Suprapubic skin (tissue), 4 donors: ENCODE measurements around the gene IL18R1.

Source experiments
- EP300 ChIP-seq: sonication (generic); formaldehyde crosslinking; IDR thresholded peaks from one replicate; pipeline ENCODE4 v1.6.1; 2017; ENCODE audit warnings: antibody characterized with exemption
- POLR2A ChIP-seq, 2 donors: fragments of 450-650 bp; IDR thresholded peaks; one replicate each; pipeline ENCODE4 v1.6.1; 2017; ENCODE audit warnings: antibody characterized with exemption in 2 of 2, mild to moderate bottlenecking in 2 of 2, moderate library complexity in 2 of 2
- POLR2AphosphoS5 ChIP-seq, 3 donors: sonication (generic); formaldehyde crosslinking; IDR thresholded peaks; one replicate each; pipeline ENCODE4 v1.6.1; 2017; ENCODE audit warnings: antibody characterized with exemption in 3 of 3
- TF ChIP-seq, protein P1 (sequence below), 2 donors: fragments of 200-600 bp in 1 of 2; fragments of 450-650 bp in 1 of 2; sonication (generic) in 1 of 2; IDR thresholded peaks; one replicate each; pipeline ENCODE4 v1.5.1; 2016 to 2019; ENCODE audit warnings: antibody characterized with exemption in 2 of 2, mild to moderate bottlenecking in 1 of 2, moderate library complexity in 1 of 2

DNA sequence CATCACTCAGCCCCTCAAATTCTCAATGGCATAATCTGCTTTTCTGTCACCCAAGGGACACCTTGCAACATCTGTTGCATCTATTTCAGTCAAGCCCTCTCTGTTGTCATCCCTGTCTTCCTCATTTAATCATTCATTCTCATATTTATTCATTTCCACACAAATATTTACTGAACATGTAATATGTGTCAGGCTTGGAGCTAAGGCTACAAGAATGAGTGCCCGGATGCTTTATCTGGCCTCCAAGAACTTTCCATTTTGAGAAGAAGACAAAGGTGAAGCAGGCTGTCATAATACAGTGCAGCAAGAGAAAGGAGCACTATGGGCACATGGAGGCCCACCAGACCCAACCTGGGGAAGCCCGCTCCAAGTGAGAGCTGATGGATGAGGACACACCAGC is 83.0 kb downstream of the IL18R1 start:
- no peak for TF ChIP-seq EP300
- no peak for TF ChIP-seq POLR2A (IDR thresholded peaks at IDR 0.05)
- TF ChIP-seq, protein P1, sequence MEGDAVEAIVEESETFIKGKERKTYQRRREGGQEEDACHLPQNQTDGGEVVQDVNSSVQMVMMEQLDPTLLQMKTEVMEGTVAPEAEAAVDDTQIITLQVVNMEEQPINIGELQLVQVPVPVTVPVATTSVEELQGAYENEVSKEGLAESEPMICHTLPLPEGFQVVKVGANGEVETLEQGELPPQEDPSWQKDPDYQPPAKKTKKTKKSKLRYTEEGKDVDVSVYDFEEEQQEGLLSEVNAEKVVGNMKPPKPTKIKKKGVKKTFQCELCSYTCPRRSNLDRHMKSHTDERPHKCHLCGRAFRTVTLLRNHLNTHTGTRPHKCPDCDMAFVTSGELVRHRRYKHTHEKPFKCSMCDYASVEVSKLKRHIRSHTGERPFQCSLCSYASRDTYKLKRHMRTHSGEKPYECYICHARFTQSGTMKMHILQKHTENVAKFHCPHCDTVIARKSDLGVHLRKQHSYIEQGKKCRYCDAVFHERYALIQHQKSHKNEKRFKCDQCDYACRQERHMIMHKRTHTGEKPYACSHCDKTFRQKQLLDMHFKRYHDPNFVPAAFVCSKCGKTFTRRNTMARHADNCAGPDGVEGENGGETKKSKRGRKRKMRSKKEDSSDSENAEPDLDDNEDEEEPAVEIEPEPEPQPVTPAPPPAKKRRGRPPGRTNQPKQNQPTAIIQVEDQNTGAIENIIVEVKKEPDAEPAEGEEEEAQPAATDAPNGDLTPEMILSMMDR (IDR thresholded peaks at IDR 0.05): no peak
- TF ChIP-seq POLR2AphosphoS5 (IDR thresholded peaks at IDR 0.05): no peak
